ENCODE measurements around the gene BCKDHB.

- no peak for TF ChIP-seq CTCF (IDR thresholded peaks at IDR 0.05 in 8 of 11, conservative IDR thresholded peaks at IDR 0.05 in 3 of 11)
- no peak for TF ChIP-seq POLR2AphosphoS5 (IDR thresholded peaks at IDR 0.05)
Observed at GRCh38 chr6:80209430-80209829, 103.0 kb downstream of the BCKDHB start.
